ENCODE measurements around the gene PCSK6.

PCSK6 gene

GRCh38 chr15:101439285-101439919 is 50.1 kb downstream of the PCSK6 start:
- in situ Hi-C loops (cut with MboI; ENCODE audit: low pct_unique_long_range_greater_than_20kb, low sequenced_read_pairs, unreplicated experiment): no loop called here
- TF ChIP-seq CTCF (IDR thresholded peaks at IDR 0.05; ENCODE audit: extremely low read depth, insufficient read depth, missing control alignments): no peak
- no peak for DNase-seq (ENCODE audit: low spot score)

GRCh38 chr15:101438482-101439284 is 50.8 kb downstream of the PCSK6 start:
- in situ Hi-C loops (cut with MboI; ENCODE audit: low pct_unique_long_range_greater_than_20kb, low sequenced_read_pairs, unreplicated experiment): no loop called here
- TF ChIP-seq CTCF (IDR thresholded peaks at IDR 0.05; ENCODE audit: extremely low read depth, insufficient read depth, missing control alignments): no peak
- no peak for DNase-seq (ENCODE audit: low spot score)

- TF ChIP-seq CTCF (IDR thresholded peaks at IDR 0.05; ENCODE audit: extremely low read depth, insufficient read depth, missing control alignments): no peak
- DNase-seq (ENCODE audit: low spot score): no peak
- in situ Hi-C loops (cut with MboI; ENCODE audit: low pct_unique_long_range_greater_than_20kb, low sequenced_read_pairs, unreplicated experiment): no loop called here
Measured at GRCh38 chr15:101437618-101438481, 51.7 kb downstream of the PCSK6 start.

GRCh38 chr15:101437209-101437608 is 52.3 kb downstream of the PCSK6 start:
- no peak for DNase-seq (ENCODE audit: low spot score)
- TF ChIP-seq CTCF (IDR thresholded peaks at IDR 0.05; ENCODE audit: extremely low read depth, insufficient read depth, missing control alignments): no peak
- in situ Hi-C loops (cut with MboI; ENCODE audit: low pct_unique_long_range_greater_than_20kb, low sequenced_read_pairs, unreplicated experiment): no loop called here

GRCh38 chr15:101436526-101436925 is 53.0 kb downstream of the PCSK6 start:
- in situ Hi-C loops (cut with MboI; ENCODE audit: low pct_unique_long_range_greater_than_20kb, low sequenced_read_pairs, unreplicated experiment): no loop called here
- DNase-seq (ENCODE audit: low spot score): no peak
- no peak for TF ChIP-seq CTCF (IDR thresholded peaks at IDR 0.05; ENCODE audit: extremely low read depth, insufficient read depth, missing control alignments)

GRCh38 chr15:101435761-101436160 is 53.7 kb downstream of the PCSK6 start:
- no peak for DNase-seq (ENCODE audit: low spot score)
- no peak for TF ChIP-seq CTCF (IDR thresholded peaks at IDR 0.05; ENCODE audit: extremely low read depth, insufficient read depth, missing control alignments)
- in situ Hi-C loops (cut with MboI; ENCODE audit: low pct_unique_long_range_greater_than_20kb, low sequenced_read_pairs, unreplicated experiment): no loop called here

Measured in GM13977 (cell line).